CD4-positive, CD25-positive, alpha-beta regulatory T cell (primary cell): ENCODE data around the gene NHSL1. TPM values are rescaled to one million over a fixed set of nuclear protein-coding genes. Genes with fewer than 3 reads are reported as not detected.

Experiments used
- ATAC-seq, 2 donors: fragments of 150-1000 bp; cut with Tn5 transposase; one replicate each; pipeline ENCODE4 v1.10.0; 2021; ENCODE audit warnings: low read depth in 2 of 2, moderate number of reproducible peaks in 2 of 2, moderate library complexity in 1 of 2
- DNase-seq, 3 donors: peaks; one replicate each; pipeline versions ENCODE4 v3.0.0 to v3.0.0-alpha.2; 2012 to 2022; ENCODE audit warnings: mixed read lengths in 1 of 3
- H3K27ac ChIP-seq: one replicate; pipeline ENCODE4 v1.7.0; 2013; ENCODE audit warnings: mild to moderate bottlenecking, low read length; ENCODE audit not compliant: insufficient read depth, poor library complexity, severe bottlenecking
- H3K27me3 ChIP-seq: one replicate; pipeline ENCODE4 v1.7.0; 2013; ENCODE audit warnings: low read length; ENCODE audit not compliant: control insufficient read depth, insufficient read depth
- H3K36me3 ChIP-seq: one replicate; pipeline ENCODE4 v1.7.0; 2013; ENCODE audit warnings: mild to moderate bottlenecking, low read length, moderate library complexity; ENCODE audit not compliant: control insufficient read depth, insufficient read depth
- H3K4me1 ChIP-seq: 2 replicates; pipeline ENCODE4 v1.7.0; 2013; ENCODE audit warnings: mild to moderate bottlenecking, low read length; ENCODE audit not compliant: insufficient read depth, control insufficient read depth, poor library complexity, severe bottlenecking
- H3K4me3 ChIP-seq: one replicate; pipeline ENCODE4 v1.7.0; 2013; ENCODE audit warnings: low read depth, mild to moderate bottlenecking, low read length, moderate library complexity
- H3K9me3 ChIP-seq, 2 experiments: 1 replicate in 1 of 2; 2 replicates in 1 of 2; pipeline ENCODE4 v1.7.0; 2013; ENCODE audit warnings: low read length in 2 of 2, mild to moderate bottlenecking in 1 of 2, moderate library complexity in 1 of 2; ENCODE audit not compliant: control insufficient read depth in 2 of 2
- H3K27ac Mint-ChIP-seq, 3 donors: one replicate each; pipeline ENCODE4 v1.8.0; 2020 to 2022; ENCODE audit warnings: mild to moderate bottlenecking in 3 of 3, mixed read lengths in 3 of 3, moderate library complexity in 2 of 3
- H3K27me3 Mint-ChIP-seq: one replicate; pipeline ENCODE4 v1.8.0; 2022; ENCODE audit warnings: mild to moderate bottlenecking, mixed read lengths
- H3K36me3 Mint-ChIP-seq: one replicate; pipeline ENCODE4 v1.8.0; 2020; ENCODE audit warnings: mixed read lengths
- H3K4me1 Mint-ChIP-seq, 4 donors: one replicate each; pipeline ENCODE4 v1.8.0; 2020 to 2022; ENCODE audit warnings: mixed read lengths in 4 of 4, mild to moderate bottlenecking in 1 of 4
- H3K4me3 Mint-ChIP-seq, 4 donors: one replicate each; pipeline ENCODE4 v1.8.0; 2020 to 2022; ENCODE audit warnings: mild to moderate bottlenecking in 4 of 4, mixed read lengths in 4 of 4, moderate library complexity in 3 of 4
- H3K9me3 Mint-ChIP-seq, 7 donors: one replicate each; pipeline ENCODE4 v1.8.0; 2020 to 2022; ENCODE audit warnings: mixed read lengths in 7 of 7, mild to moderate bottlenecking in 3 of 7, moderate library complexity in 2 of 7
- polyA plus RNA-seq, 4 donors: library from polyadenylated mRNA; unstranded; fragments of 300-500 nt; fragmentation: Illumina TruSeq; gene quantifications; one replicate each; pipeline ENCODE4 v1.2.3, GENCODE V29; 2021
- total RNA-seq: library from RNA; stranded (reverse); gene quantifications from one replicate; pipeline ENCODE4 v1.2.3, GENCODE V29; 2022

The NHSL1 gene
- total and polyA plus RNA-seq, 5 donors from 2014 or later, result 0.03 TPM; not detected in 4

DNA sequence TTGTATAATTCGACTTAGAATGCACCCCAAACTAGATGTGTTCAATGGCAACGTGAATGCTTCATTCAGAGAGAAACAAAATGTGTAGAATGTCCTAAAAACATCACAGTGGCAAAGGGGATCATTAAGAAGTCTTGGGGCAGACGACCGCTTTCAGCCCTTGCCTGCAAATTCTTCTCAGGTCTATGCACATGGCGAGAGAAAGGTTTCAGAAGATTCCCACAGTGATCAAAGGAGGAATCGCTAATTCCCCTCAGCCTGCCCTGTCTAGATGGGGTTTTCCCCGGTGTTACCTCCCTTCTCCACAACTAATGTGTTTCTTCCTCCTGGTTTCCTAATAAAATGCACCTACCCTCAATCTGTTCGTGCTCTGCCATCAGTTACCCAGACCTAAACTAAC, 13.3 kb upstream of the NHSL1 start:
- no peak overlapping the region for H3K4me3 ChIP-seq
- peaks cover 9% of the 10 kb centered on the region for H3K27me3 Mint-ChIP-seq
- H3K27ac ChIP-seq, result no peak overlapping the region
- peaks cover 6 to 14% (median 13%) of the 10 kb centered on the region in 4 donors for H3K4me1 Mint-ChIP-seq
- H3K36me3 ChIP-seq, result no peaks in the 10 kb centered on the region
- H3K4me1 ChIP-seq, result peaks cover 11% of the 10 kb centered on the region
- no peak overlapping the region for H3K4me3 Mint-ChIP-seq
- H3K27ac Mint-ChIP-seq, result no peak overlapping the region
- H3K9me3 ChIP-seq, result no peaks in the 10 kb centered on the region
- no peak for ATAC-seq
- H3K9me3 Mint-ChIP-seq, result peaks cover 0 to 2% (median 0%) of the 10 kb centered on the region in 7 donors
- DNase-seq, result no peak
- peaks cover under 1% of the 10 kb centered on the region for H3K36me3 Mint-ChIP-seq
- peaks cover 8% of the 10 kb centered on the region for H3K27me3 ChIP-seq

DNA sequence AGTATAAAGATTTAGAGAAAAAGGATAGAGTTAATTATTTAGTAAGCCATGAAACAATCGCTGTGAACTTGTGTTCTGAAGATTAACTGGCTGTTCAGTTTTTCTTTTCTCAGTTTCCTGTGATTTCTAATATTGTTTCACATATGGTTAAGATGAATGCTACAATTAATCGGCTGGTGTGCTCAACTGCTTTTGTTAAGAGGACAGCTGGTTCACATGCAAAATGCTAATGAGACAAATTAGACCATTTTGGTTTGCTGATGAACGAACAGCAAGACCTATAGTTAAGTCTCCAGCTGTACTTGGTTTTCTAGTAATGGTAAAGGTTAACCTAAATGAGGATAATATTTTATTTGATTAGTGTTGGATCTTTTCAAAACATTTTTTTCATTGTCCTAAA, 10.8 kb upstream of the NHSL1 start:
- Histone ChIP-seq H3K27me3 (peaks cover 7% of the 10 kb centered on the region), H3K9me3 (no peaks in the 10 kb centered on the region), H3K4me3 (no peak overlapping the region), H3K27ac (no peak overlapping the region), H3K4me1 (peaks cover 8% of the 10 kb centered on the region), H3K36me3 (no peaks in the 10 kb centered on the region)
- Mint-ChIP-seq H3K9me3 (no peaks in the 10 kb centered on the region), H3K4me3 (no peak overlapping the region), H3K27me3 (peaks cover 13% of the 10 kb centered on the region), H3K4me1 (peaks cover 6 to 10% (median 9%) of the 10 kb centered on the region in 4 donors), H3K36me3 (no peaks in the 10 kb centered on the region), H3K27ac (no peak overlapping the region)
- no peak for DNase-seq
- no peak for ATAC-seq

DNA sequence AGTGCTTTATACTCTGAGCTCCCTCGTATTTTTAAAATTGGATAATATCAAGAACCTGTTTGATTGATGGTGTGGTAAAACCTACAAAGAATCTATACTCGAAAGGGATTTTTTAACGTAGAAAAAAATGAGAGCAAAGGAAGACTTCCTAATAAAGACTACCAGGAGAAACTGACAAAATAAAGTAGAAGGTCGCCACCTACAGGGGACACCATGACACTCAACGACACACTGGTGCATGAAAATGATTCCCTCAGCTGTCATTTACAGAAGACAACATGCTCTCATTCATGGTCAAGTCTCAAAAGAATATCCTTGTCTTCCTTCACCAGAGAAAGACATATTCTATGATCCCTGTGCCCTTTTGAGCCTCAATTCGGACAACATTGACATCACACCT, 10.1 kb upstream of the NHSL1 start:
- Histone ChIP-seq H3K9me3 (no peaks in the 10 kb centered on the region), H3K27ac (no peak overlapping the region), H3K36me3 (no peaks in the 10 kb centered on the region), H3K4me3 (no peak overlapping the region), H3K27me3 (peaks cover 7% of the 10 kb centered on the region), H3K4me1 (peaks cover under 1% of the 10 kb centered on the region)
- peak; percentile 60 to 75 for ATAC-seq
- Mint-ChIP-seq H3K4me3 (no peak overlapping the region), H3K9me3 (no peaks in the 10 kb centered on the region), H3K27ac (no peak overlapping the region), H3K36me3 (no peaks in the 10 kb centered on the region), H3K27me3 (peaks cover 16% of the 10 kb centered on the region), H3K4me1 (peaks cover 0 to 6% (median 2%) of the 10 kb centered on the region in 4 donors)
- peak; percentile 30 to 74 (median 33) for DNase-seq

DNA sequence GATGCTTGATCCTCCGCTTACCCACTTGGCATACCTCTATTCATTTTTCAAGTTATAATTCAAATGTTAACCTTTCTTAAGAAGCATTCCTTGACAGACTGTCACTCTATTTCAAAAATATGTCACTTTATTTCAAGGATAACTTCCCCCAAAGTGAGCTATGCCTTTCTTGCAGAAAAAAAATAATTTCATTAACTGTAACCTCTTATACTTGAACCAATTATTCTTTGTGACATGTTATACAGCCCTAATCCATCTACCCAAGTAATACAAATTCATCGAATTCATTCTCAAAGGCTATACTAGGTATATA, 9.3 kb upstream of the NHSL1 start:
- Histone ChIP-seq H3K4me3 (no peak overlapping the region), H3K27me3 (peaks cover 7% of the 10 kb centered on the region), H3K9me3 (no peaks in the 10 kb centered on the region), H3K27ac (no peak overlapping the region), H3K4me1 (no peaks in the 10 kb centered on the region), H3K36me3 (no peaks in the 10 kb centered on the region)
- no peak overlapping the region for H3K27ac Mint-ChIP-seq
- H3K36me3 Mint-ChIP-seq, result no peaks in the 10 kb centered on the region
- DNase-seq, result no peak
- peaks cover 0 to 4% (median under 1%) of the 10 kb centered on the region in 4 donors for H3K4me1 Mint-ChIP-seq
- no peaks in the 10 kb centered on the region for H3K9me3 Mint-ChIP-seq
- peaks cover 23% of the 10 kb centered on the region for H3K27me3 Mint-ChIP-seq
- H3K4me3 Mint-ChIP-seq, result no peak overlapping the region
- no peak for ATAC-seq

DNA sequence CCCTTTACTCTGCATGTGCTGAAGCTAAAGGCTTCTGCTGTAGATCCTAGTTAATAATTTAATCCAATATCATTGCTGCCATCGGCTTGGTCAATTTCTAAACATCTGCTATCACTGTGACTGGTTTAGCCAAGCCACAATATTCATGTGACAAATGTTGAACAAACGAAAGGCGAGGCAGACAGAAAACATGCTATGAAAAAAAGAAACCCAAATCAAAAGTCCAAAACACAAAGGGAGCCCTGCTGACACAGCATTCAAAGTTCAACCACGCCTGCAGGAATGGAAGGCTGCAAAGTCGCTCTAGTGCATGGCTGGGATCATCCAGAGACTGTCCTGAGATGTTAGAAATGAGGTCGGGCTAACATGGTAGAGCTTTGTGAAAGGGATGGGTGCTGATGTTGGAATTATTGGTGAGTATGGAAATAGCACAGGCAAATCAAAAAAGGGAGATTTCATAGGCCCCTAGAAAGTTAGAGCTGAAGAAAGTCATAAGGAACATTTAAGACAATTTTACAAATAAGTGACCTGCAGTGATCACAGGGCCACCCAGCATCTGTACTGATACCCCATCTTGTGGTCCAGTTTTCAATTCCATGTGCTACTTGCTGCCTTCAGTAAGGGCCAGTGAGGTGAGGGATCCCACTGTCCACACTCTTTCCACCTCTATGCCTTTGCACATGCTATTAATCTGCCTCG, 8.8 kb upstream of the NHSL1 start:
- Histone ChIP-seq H3K36me3 (no peaks in the 10 kb centered on the region), H3K27me3 (peaks cover 7% of the 10 kb centered on the region), H3K9me3 (no peaks in the 10 kb centered on the region), H3K4me1 (no peaks in the 10 kb centered on the region), H3K27ac (no peak overlapping the region), H3K4me3 (no peak overlapping the region)
- Mint-ChIP-seq H3K9me3 (no peaks in the 10 kb centered on the region), H3K4me1 (peaks cover 0 to 4% (median under 1%) of the 10 kb centered on the region in 4 donors), H3K4me3 (no peak overlapping the region), H3K36me3 (no peaks in the 10 kb centered on the region), H3K27ac (peak overlapping the region in 1 of 3 donors; percentile 17), H3K27me3 (peaks cover 27% of the 10 kb centered on the region)
- ATAC-seq (no peak), DNase-seq (no peak)

DNA sequence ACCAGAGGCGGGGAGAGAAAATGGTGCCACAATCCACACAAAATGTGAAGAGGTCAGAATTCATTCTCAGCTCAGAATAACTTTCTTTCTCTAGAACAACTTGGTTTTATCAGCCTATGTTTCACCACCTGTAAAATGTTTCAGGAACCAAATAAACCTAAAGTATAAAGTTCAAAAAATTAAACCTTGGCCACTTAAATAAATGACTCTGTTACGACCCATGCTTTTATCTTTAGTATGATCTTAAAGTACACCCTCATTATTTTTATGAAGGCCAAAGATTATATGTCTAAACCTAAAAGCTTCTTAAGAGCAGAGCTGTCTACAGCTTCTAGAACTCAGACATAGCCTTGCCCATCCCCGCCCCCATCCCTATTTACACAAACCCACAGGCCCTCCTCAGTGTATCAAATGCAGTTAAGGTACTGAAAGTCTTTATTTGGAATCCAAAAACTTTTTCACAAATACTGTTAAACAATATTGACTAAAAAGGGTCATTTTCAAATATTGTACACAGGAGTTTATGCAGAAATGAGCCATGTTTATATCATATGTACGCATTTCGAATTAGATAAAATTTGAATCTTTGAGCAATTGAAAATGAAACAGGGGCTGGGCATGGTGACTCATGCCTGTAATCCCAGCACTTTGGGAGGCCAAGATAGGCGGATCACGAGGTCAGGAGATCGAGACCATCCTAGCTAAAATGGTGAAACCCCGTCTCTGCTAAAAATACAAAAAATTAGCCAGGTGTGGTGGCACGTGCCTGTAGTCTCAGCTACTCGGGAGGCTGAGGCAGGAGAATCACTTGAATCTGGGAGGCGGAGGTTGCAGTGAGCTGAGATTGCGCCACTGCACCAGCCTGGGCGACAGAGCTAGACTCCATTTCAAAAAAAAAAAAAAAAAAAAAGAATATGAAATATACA, 5.7 kb upstream of the NHSL1 start:
- Histone ChIP-seq H3K4me3 (no peak overlapping the region), H3K27me3 (peaks cover 4% of the 10 kb centered on the region), H3K27ac (no peak overlapping the region), H3K9me3 (no peaks in the 10 kb centered on the region), H3K36me3 (no peaks in the 10 kb centered on the region), H3K4me1 (no peaks in the 10 kb centered on the region)
- no peak overlapping the region for H3K4me3 Mint-ChIP-seq
- no peak for DNase-seq
- H3K36me3 Mint-ChIP-seq, result no peaks in the 10 kb centered on the region
- no peak overlapping the region for H3K27ac Mint-ChIP-seq
- H3K4me1 Mint-ChIP-seq, result peaks cover 0 to 4% (median under 1%) of the 10 kb centered on the region in 4 donors
- no peaks in the 10 kb centered on the region for H3K9me3 Mint-ChIP-seq
- H3K27me3 Mint-ChIP-seq, result peaks cover 37% of the 10 kb centered on the region
- no peak for ATAC-seq

DNA sequence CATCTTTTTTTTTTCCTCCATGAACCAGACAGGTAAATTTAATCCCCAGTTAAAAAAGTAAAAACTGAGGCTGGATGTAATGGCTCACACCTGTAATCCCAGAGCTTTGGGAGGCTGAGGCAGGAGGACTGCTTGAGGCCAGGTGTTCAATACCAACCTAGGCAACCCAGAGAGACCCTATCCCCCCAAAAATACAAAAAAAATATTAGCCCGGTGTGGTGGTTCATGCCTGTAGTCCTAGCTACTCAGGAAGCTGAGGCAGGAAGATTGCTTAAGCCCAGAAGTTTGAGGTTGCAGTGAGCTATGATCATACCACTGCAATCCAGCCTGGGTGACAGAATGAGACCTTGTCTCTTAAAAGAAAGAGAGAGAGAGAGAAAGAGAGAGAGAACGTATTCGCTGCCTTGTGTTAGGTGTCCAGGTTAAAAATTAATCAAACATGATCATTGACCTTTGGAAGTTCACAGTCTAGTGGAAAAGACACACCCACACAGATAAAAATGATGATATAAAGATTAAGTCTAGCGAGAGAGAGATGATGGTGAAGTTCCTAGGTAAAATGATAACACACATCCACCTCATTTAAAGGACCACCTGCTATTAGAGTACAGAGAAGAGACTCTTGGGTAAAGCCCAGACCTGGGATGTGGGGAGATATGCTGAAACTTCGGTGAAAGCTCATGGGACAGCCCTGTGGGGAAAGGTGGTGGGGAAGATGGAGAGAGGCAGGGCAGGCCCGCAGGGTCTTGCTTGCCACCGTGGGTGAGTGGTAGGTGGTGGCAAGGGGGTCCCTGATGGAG, 4.8 kb upstream of the NHSL1 start:
- Histone ChIP-seq H3K9me3 (no peaks in the 10 kb centered on the region), H3K4me3 (no peak overlapping the region), H3K27me3 (peaks cover 9% of the 10 kb centered on the region), H3K27ac (no peak overlapping the region), H3K36me3 (no peaks in the 10 kb centered on the region), H3K4me1 (no peaks in the 10 kb centered on the region)
- Mint-ChIP-seq H3K27me3 (peaks cover 46% of the 10 kb centered on the region), H3K27ac (no peak overlapping the region), H3K36me3 (no peaks in the 10 kb centered on the region), H3K4me3 (no peak overlapping the region), H3K9me3 (no peaks in the 10 kb centered on the region), H3K4me1 (peaks cover 0 to 3% (median 0%) of the 10 kb centered on the region in 4 donors)
- ATAC-seq, result no peak
- no peak for DNase-seq
